HL-60 (cell line): ENCODE results near the gene XBP1.

ENCODE experiments used
- DNase-seq, 2 experiments: peaks; one replicate each; pipeline ENCODE4 v3.0.0-alpha.2; 2010 to 2020; ENCODE audit warnings: low read depth in 1 of 2, low spot score in 1 of 2
- H3K27ac ChIP-seq: fragments of 250-450 bp; sonication (Bioruptor Pico); replicated peaks from 2 replicates; pipeline ENCODE4 v1.5.1; 2020; ENCODE audit warnings: mild to moderate bottlenecking, moderate library complexity
- H3K27me3 ChIP-seq: fragments of 250-450 bp; sonication (Bioruptor Pico); 2 replicates; pipeline ENCODE4 v1.5.1; 2021; ENCODE audit warnings: mild to moderate bottlenecking, moderate library complexity; ENCODE audit not compliant: insufficient read depth, poor library complexity, severe bottlenecking
- H3K4me3 ChIP-seq: replicated peaks from 2 replicates; pipeline ENCODE4 v1.5.1; 2011; ENCODE audit warnings: mild to moderate bottlenecking, control low read depth, low read length; ENCODE audit not compliant: insufficient read depth
- CTCF ChIP-seq: IDR thresholded peaks from one replicate; pipeline ENCODE4 v1.5.1; 2011; ENCODE audit warnings: low read length, control low read depth, inconsistent platforms; ENCODE audit not compliant: insufficient read depth
- GABPA ChIP-seq: IDR thresholded peaks from 2 replicates; pipeline ENCODE4 v1.6.1; 2012; ENCODE audit warnings: low read depth
- POLR2AphosphoS5 ChIP-seq: IDR thresholded peaks from 2 replicates; pipeline ENCODE4 v1.6.1; 2012; ENCODE audit warnings: low read depth
- SPI1 ChIP-seq: IDR thresholded peaks from 2 replicates; pipeline ENCODE4 v1.6.1; 2012; ENCODE audit warnings: low read depth, mild to moderate bottlenecking, borderline replicate concordance
- TF ChIP-seq, protein P1 (sequence below): IDR thresholded peaks from 2 replicates; pipeline ENCODE4 v1.6.1; 2012; ENCODE audit warnings: low read depth; ENCODE audit not compliant: insufficient replicate concordance

XBP1 gene

DNA sequence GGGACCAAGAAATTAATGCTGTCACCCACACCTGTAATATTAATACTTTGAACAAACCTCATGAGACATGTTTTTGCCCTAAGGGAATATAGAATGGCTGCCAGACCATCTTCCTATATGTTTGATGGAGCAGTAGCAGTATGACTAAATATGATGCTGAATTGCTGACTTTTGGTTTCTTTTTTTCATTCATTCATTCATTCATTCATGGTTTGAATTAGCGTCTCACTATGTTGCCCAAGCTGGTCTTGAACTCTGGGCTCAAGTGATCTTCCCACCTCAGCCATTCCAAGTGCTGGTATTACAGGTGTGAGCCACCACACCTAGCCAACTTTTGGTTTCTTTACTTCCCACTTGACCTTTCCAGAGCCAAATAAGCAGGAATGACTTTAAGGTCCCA, 20.1 kb downstream of the XBP1 start:
- TF ChIP-seq POLR2AphosphoS5 (no peak), CTCF (no peak), GABPA (no peak), SPI1 (no peak)
- TF ChIP-seq, protein P1, sequence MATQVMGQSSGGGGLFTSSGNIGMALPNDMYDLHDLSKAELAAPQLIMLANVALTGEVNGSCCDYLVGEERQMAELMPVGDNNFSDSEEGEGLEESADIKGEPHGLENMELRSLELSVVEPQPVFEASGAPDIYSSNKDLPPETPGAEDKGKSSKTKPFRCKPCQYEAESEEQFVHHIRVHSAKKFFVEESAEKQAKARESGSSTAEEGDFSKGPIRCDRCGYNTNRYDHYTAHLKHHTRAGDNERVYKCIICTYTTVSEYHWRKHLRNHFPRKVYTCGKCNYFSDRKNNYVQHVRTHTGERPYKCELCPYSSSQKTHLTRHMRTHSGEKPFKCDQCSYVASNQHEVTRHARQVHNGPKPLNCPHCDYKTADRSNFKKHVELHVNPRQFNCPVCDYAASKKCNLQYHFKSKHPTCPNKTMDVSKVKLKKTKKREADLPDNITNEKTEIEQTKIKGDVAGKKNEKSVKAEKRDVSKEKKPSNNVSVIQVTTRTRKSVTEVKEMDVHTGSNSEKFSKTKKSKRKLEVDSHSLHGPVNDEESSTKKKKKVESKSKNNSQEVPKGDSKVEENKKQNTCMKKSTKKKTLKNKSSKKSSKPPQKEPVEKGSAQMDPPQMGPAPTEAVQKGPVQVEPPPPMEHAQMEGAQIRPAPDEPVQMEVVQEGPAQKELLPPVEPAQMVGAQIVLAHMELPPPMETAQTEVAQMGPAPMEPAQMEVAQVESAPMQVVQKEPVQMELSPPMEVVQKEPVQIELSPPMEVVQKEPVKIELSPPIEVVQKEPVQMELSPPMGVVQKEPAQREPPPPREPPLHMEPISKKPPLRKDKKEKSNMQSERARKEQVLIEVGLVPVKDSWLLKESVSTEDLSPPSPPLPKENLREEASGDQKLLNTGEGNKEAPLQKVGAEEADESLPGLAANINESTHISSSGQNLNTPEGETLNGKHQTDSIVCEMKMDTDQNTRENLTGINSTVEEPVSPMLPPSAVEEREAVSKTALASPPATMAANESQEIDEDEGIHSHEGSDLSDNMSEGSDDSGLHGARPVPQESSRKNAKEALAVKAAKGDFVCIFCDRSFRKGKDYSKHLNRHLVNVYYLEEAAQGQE: no peak
- no peak overlapping the region for H3K27ac ChIP-seq
- no peak for DNase-seq
- no peak overlapping the region for H3K4me3 ChIP-seq
- no peaks in the 10 kb centered on the region for H3K27me3 ChIP-seq

GRCh38 chr22:28779833-28780232, 20.5 kb downstream of the XBP1 start:
- no peak for DNase-seq
- no peaks in the 10 kb centered on the region for H3K27me3 ChIP-seq
- no peak overlapping the region for H3K4me3 ChIP-seq
- TF ChIP-seq CTCF (no peak), POLR2AphosphoS5 (no peak), GABPA (no peak), SPI1 (no peak)
- TF ChIP-seq, protein P1: no peak
- no peak overlapping the region for H3K27ac ChIP-seq

DNA sequence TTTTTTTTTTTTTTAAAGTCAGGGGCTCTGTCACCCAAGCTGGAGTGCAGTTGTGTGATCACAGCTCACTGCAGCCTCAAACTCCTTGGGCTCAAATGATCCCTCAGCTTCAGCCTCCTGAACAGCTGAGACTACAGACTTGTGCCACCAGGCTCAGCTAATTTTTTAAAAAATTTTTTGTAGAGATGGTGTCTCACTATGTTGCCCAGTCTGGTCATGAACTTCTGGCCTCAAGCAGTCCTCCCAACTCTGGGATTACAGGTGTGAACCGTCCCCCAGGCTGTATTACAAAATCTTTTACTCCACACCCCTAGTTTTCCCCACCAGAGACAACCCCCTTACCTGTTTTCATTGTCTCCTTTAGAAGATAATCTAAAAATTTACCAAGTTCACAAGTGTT, 26.0 kb downstream of the XBP1 start:
- no peak overlapping the region for H3K27ac ChIP-seq
- no peaks in the 10 kb centered on the region for H3K27me3 ChIP-seq
- no peak for DNase-seq
- TF ChIP-seq GABPA (no peak), SPI1 (no peak), POLR2AphosphoS5 (no peak), CTCF (no peak)
- TF ChIP-seq, protein P1: no peak
- H3K4me3 ChIP-seq: no peak overlapping the region
